Activated T-helper 1 cell treated with Interleukin-2 at 50 U/mL for 16 hours (primary cell): Measurements from ENCODE around the gene ASAP2.

ENCODE experiments used
- DNase-seq: peaks from one replicate; pipeline ENCODE4 v3.0.0-alpha.2; 2020; ENCODE audit warnings: low read depth

ASAP2 gene

GRCh38 chr2:9275399-9275798 is 68.8 kb downstream of the ASAP2 start:
- no peak for DNase-seq

GRCh38 chr2:9276074-9276473 is 69.5 kb downstream of the ASAP2 start:
- no peak for DNase-seq

- DNase-seq = no peak
Measured at GRCh38 chr2:9276901-9277451, 70.4 kb downstream of the ASAP2 start.

GRCh38 chr2:9278439-9278838 is 71.8 kb downstream of the ASAP2 start:
- DNase-seq = no peak

- DNase-seq = no peak
Measured at GRCh38 chr2:9279426-9279825, 72.8 kb downstream of the ASAP2 start.

- no peak for DNase-seq
Measured at GRCh38 chr2:9280224-9280623, 73.6 kb downstream of the ASAP2 start.

- DNase-seq = no peak
Measured at GRCh38 chr2:9281145-9281544, 74.5 kb downstream of the ASAP2 start.

GRCh38 chr2:9282128-9283112 is 75.8 kb downstream of the ASAP2 start:
- no peak for DNase-seq

GRCh38 chr2:9284521-9285297 is 78.1 kb downstream of the ASAP2 start:
- DNase-seq = no peak

- DNase-seq = no peak
Measured at GRCh38 chr2:9285385-9285920, 78.8 kb downstream of the ASAP2 start.

- DNase-seq = no peak
Measured at GRCh38 chr2:9285921-9286320, 79.3 kb downstream of the ASAP2 start.

- DNase-seq = no peak
Measured at GRCh38 chr2:9286554-9287399, 80.2 kb downstream of the ASAP2 start.

GRCh38 chr2:9287400-9288045 is 80.9 kb downstream of the ASAP2 start:
- DNase-seq = no peak

- DNase-seq = no peak
Measured at GRCh38 chr2:9288233-9288632, 81.6 kb downstream of the ASAP2 start.

- DNase-seq = no peak
Measured at GRCh38 chr2:9288681-9289338, 82.2 kb downstream of the ASAP2 start.

- DNase-seq = no peak
Measured at GRCh38 chr2:9291331-9291730, 84.7 kb downstream of the ASAP2 start.

GRCh38 chr2:9291866-9292265 is 85.3 kb downstream of the ASAP2 start:
- DNase-seq = no peak

- no peak for DNase-seq
Measured at GRCh38 chr2:9292426-9292825, 85.8 kb downstream of the ASAP2 start.

- DNase-seq = no peak
Measured at GRCh38 chr2:9294764-9295163, 88.2 kb downstream of the ASAP2 start.

- no peak for DNase-seq
Measured at GRCh38 chr2:9296559-9296958, 89.9 kb downstream of the ASAP2 start.
